ENCODE data around the gene AKAP7. TPM values are rescaled to one million over a fixed set of nuclear protein-coding genes. Genes with fewer than 3 reads are reported as not detected.
"Not testable (repeated sequence)": the region's sequence is repeated elsewhere in the genome, so short reads cannot be mapped to it uniquely, and the experiment has no call there.

The AKAP7 gene
- polyA plus RNA-seq, 3 donors from 2014 or later: 11.0 to 15.1 (median 12.0) TPM

GRCh38 chr6:131283466-131284175, 148.4 kb downstream of the AKAP7 start:
- Mint-ChIP-seq H3K27me3 (ENCODE audit: low read depth in 3 of 3) (peaks cover 0 to 2% (median 0%) of the 10 kb centered on the region in 3 donors), H3K36me3 (peaks cover 15 to 24% (median 22%) of the 10 kb centered on the region in 3 donors), H3K27ac (peak overlapping the region in 3 of 6 donors; percentile 26 to 51 (median 41)), H3K9me3 (no peaks in the 10 kb centered on the region), H3K4me1 (peaks cover 24 to 25% of the 10 kb centered on the region in 2 donors), H3K4me3 (no peak overlapping the region)
- DNase-seq: no peak

GRCh38 chr6:131285548-131285947, 150.3 kb downstream of the AKAP7 start:
- Mint-ChIP-seq H3K4me1 (peaks cover 19 to 20% of the 10 kb centered on the region in 2 donors), H3K36me3 (peaks cover 10 to 20% (median 16%) of the 10 kb centered on the region in 3 donors), H3K9me3 (no peaks in the 10 kb centered on the region), H3K27me3 (ENCODE audit: low read depth in 3 of 3) (peaks cover 0 to 2% (median 0%) of the 10 kb centered on the region in 3 donors), H3K27ac (no peak overlapping the region), H3K4me3 (no peak overlapping the region)
- no peak for DNase-seq

GRCh38 chr6:131286469-131287040, 151.3 kb downstream of the AKAP7 start:
- no peak overlapping the region for H3K27ac Mint-ChIP-seq
- peaks cover 10% of the 10 kb centered on the region in 2 donors for H3K4me1 Mint-ChIP-seq
- H3K36me3 Mint-ChIP-seq: peaks cover 10 to 21% (median 13%) of the 10 kb centered on the region in 3 donors
- no peaks in the 10 kb centered on the region for H3K9me3 Mint-ChIP-seq
- DNase-seq: no peak
- no peak overlapping the region for H3K4me3 Mint-ChIP-seq
- peaks cover 0 to 2% (median 0%) of the 10 kb centered on the region in 3 donors for H3K27me3 Mint-ChIP-seq (ENCODE audit: low read depth in 3 of 3)

- H3K27ac Mint-ChIP-seq: peak overlapping the region in 1 of 6 donors; percentile 30
- peaks cover 0 to 3% of the 10 kb centered on the region in 2 donors for H3K4me1 Mint-ChIP-seq
- H3K4me3 Mint-ChIP-seq: no peak overlapping the region
- peaks cover 0 to 2% (median 0%) of the 10 kb centered on the region in 3 donors for H3K27me3 Mint-ChIP-seq (ENCODE audit: low read depth in 3 of 3)
- no peak for DNase-seq
- peaks cover 4 to 15% (median 9%) of the 10 kb centered on the region in 3 donors for H3K36me3 Mint-ChIP-seq
- H3K9me3 Mint-ChIP-seq: no peaks in the 10 kb centered on the region
Measured at GRCh38 chr6:131288214-131288613, 152.9 kb downstream of the AKAP7 start.

- peaks cover 0 to 4% (median 4%) of the 10 kb centered on the region in 3 donors for H3K27me3 Mint-ChIP-seq (ENCODE audit: low read depth in 3 of 3)
- no peak for DNase-seq
- H3K4me3 Mint-ChIP-seq: no peak overlapping the region
- H3K4me1 Mint-ChIP-seq: peaks cover 0 to 1% of the 10 kb centered on the region in 2 donors
- H3K36me3 Mint-ChIP-seq: peaks cover 3 to 7% (median 5%) of the 10 kb centered on the region in 3 donors
- no peak overlapping the region for H3K27ac Mint-ChIP-seq
- H3K9me3 Mint-ChIP-seq: no peaks in the 10 kb centered on the region
Measured at GRCh38 chr6:131290955-131291354, 155.7 kb downstream of the AKAP7 start.

GRCh38 chr6:131292145-131292938, 157.1 kb downstream of the AKAP7 start:
- H3K27me3 Mint-ChIP-seq (ENCODE audit: low read depth in 3 of 3): peaks cover 0 to 4% (median 4%) of the 10 kb centered on the region in 3 donors
- peaks cover 2 to 5% (median 3%) of the 10 kb centered on the region in 3 donors for H3K36me3 Mint-ChIP-seq
- H3K4me1 Mint-ChIP-seq: peaks cover 0 to 1% of the 10 kb centered on the region in 2 donors
- H3K9me3 Mint-ChIP-seq: no peaks in the 10 kb centered on the region
- no peak overlapping the region for H3K4me3 Mint-ChIP-seq
- DNase-seq: no peak
- peak overlapping the region in 4 of 6 donors; percentile 9 to 77 (median 58) for H3K27ac Mint-ChIP-seq

- Mint-ChIP-seq H3K27ac (no peak overlapping the region), H3K27me3 (ENCODE audit: low read depth in 3 of 3) (peaks cover 0 to 4% (median 2%) of the 10 kb centered on the region in 3 donors), H3K9me3 (no peaks in the 10 kb centered on the region), H3K36me3 (peaks cover 0 to 3% (median 3%) of the 10 kb centered on the region in 3 donors), H3K4me1 (peaks cover 0 to 1% of the 10 kb centered on the region in 2 donors), H3K4me3 (no peak overlapping the region)
- no peak for DNase-seq
Measured at GRCh38 chr6:131293472-131293911, 158.2 kb downstream of the AKAP7 start.

- H3K27ac Mint-ChIP-seq: no peak overlapping the region
- peaks cover 0 to 3% (median 3%) of the 10 kb centered on the region in 3 donors for H3K36me3 Mint-ChIP-seq
- H3K27me3 Mint-ChIP-seq (ENCODE audit: low read depth in 3 of 3): peaks cover 0 to 4% (median 2%) of the 10 kb centered on the region in 3 donors
- DNase-seq: no peak
- no peak overlapping the region for H3K4me3 Mint-ChIP-seq
- H3K9me3 Mint-ChIP-seq: no peaks in the 10 kb centered on the region
- H3K4me1 Mint-ChIP-seq: peaks cover 0 to 1% of the 10 kb centered on the region in 2 donors
Measured at GRCh38 chr6:131295081-131295480, 159.8 kb downstream of the AKAP7 start.

- not testable (repeated sequence) for H3K4me3 Mint-ChIP-seq; H3K27me3 Mint-ChIP-seq (ENCODE audit: low read depth in 3 of 3); H3K36me3 Mint-ChIP-seq; H3K9me3 Mint-ChIP-seq; H3K4me1 Mint-ChIP-seq; H3K27ac Mint-ChIP-seq; DNase-seq
Measured at GRCh38 chr6:131300826-131301225, 165.6 kb downstream of the AKAP7 start.

GRCh38 chr6:131303338-131303930, 168.2 kb downstream of the AKAP7 start:
- no peaks in the 10 kb centered on the region for H3K36me3 Mint-ChIP-seq
- H3K27me3 Mint-ChIP-seq (ENCODE audit: low read depth in 3 of 3): peaks cover 0 to 6% (median 5%) of the 10 kb centered on the region in 3 donors
- peaks cover 0 to 2% (median 0%) of the 10 kb centered on the region in 6 donors for H3K9me3 Mint-ChIP-seq
- no peak for DNase-seq
- H3K27ac Mint-ChIP-seq: no peak overlapping the region
- no peak overlapping the region for H3K4me3 Mint-ChIP-seq
- H3K4me1 Mint-ChIP-seq: peaks cover 0 to 1% of the 10 kb centered on the region in 2 donors

- no peak overlapping the region for H3K27ac Mint-ChIP-seq
- peaks cover 6 to 10% (median 7%) of the 10 kb centered on the region in 3 donors for H3K36me3 Mint-ChIP-seq
- H3K27me3 Mint-ChIP-seq (ENCODE audit: low read depth in 3 of 3): peaks cover 0 to 9% (median 5%) of the 10 kb centered on the region in 3 donors
Measured at GRCh38 chr6:131305037-131305850, 170.0 kb downstream of the AKAP7 start.

GRCh38 chr6:131309437-131309836, 174.2 kb downstream of the AKAP7 start:
- H3K27me3 Mint-ChIP-seq (ENCODE audit: low read depth in 3 of 3): peaks cover 0 to 7% (median 0%) of the 10 kb centered on the region in 3 donors
- no peak overlapping the region for H3K27ac Mint-ChIP-seq
- no peak overlapping the region for H3K4me3 Mint-ChIP-seq

More at GRCh38 chr6:131305037-131305850, 170.0 kb downstream of the AKAP7 start:
- H3K4me3 Mint-ChIP-seq: no peak overlapping the region
- no peak for DNase-seq
- peaks cover 6 to 13% (median 8%) of the 10 kb centered on the region in 6 donors for H3K9me3 Mint-ChIP-seq
- peaks cover 0 to 1% of the 10 kb centered on the region in 2 donors for H3K4me1 Mint-ChIP-seq

More at GRCh38 chr6:131309437-131309836, 174.2 kb downstream of the AKAP7 start:
- no peak for DNase-seq
- H3K36me3 Mint-ChIP-seq: peaks cover 6 to 10% (median 7%) of the 10 kb centered on the region in 3 donors
- H3K4me1 Mint-ChIP-seq: no peaks in the 10 kb centered on the region
- peaks cover 6 to 13% (median 8%) of the 10 kb centered on the region in 6 donors for H3K9me3 Mint-ChIP-seq

All from immature natural killer cell (primary cell).